ENCODE measurements around the gene DVL3. TPM values are rescaled to one million over a fixed set of nuclear protein-coding genes. Genes with fewer than 3 reads are reported as not detected.
A peak's percentile ranks its signal among the peaks of the same experiment; 100 is the strongest.

The DVL3 gene
- total RNA-seq, 2 experiments from 2014 or later: 38.5 to 65.6 TPM

GRCh38 chr3:184126006-184126405 is 29.2 kb upstream of the DVL3 start:
- no TSS peak for BruUV-seq (replicated peaks)
- intact Hi-C loops (cut with micrococcal nuclease; ENCODE audit: unreplicated experiment): no loop called here
- no peak overlapping the region for H3K4me3 ChIP-seq (ENCODE audit: low read depth, low read length, poor library complexity, severe bottlenecking)
- ChIA-PET POLR2A (interaction anchor here (1.1 kb wide), 1 partner anchor 270 kb away, joined by 3 read pairs; no protein-coding TSS in a partner anchor), CTCF (ENCODE audit: unreplicated experiment) (no interaction called here)
- no peaks in the 10 kb centered on the region for H3K4me1 ChIP-seq (ENCODE audit: insufficient read depth, low read length, poor library complexity, severe bottlenecking)
- no peaks in the 10 kb centered on the region for H3K79me2 ChIP-seq (ENCODE audit: insufficient read depth, low read depth, low read length)
- no peak for DNase-seq (ENCODE audit: low spot score)
- no peak for TF ChIP-seq EZH2phosphoT487 (IDR thresholded peaks at IDR 0.05; ENCODE audit: borderline replicate concordance, low read depth, low read length)
- no peak for TF ChIP-seq CTCF (conservative IDR thresholded peaks at IDR 0.05; ENCODE audit: low read length)
- H3K36me3 ChIP-seq (ENCODE audit: insufficient read depth, low read length): no peaks in the 10 kb centered on the region
- no peak overlapping the region for H3K27ac ChIP-seq (ENCODE audit: low read depth, low read length, poor library complexity, severe bottlenecking)
- no peaks in the 10 kb centered on the region for H3K9me3 ChIP-seq (ENCODE audit: low read length)
- H3K4me2 ChIP-seq (ENCODE audit: low read length): no peak overlapping the region
- H4K20me1 ChIP-seq (ENCODE audit: insufficient read depth, low read length): no peaks in the 10 kb centered on the region
- H3K9me2 ChIP-seq (ENCODE audit: insufficient read depth, low read length): no peaks in the 10 kb centered on the region
- no peak overlapping the region for H2AFZ ChIP-seq (ENCODE audit: low read length)

- intact Hi-C loops (cut with micrococcal nuclease; ENCODE audit: unreplicated experiment): no loop called here
- Histone ChIP-seq H4K20me1 (ENCODE audit: insufficient read depth, low read length) (no peaks in the 10 kb centered on the region), H2AFZ (ENCODE audit: low read length) (no peak overlapping the region), H3K79me2 (ENCODE audit: insufficient read depth, low read depth, low read length) (no peaks in the 10 kb centered on the region), H3K4me3 (ENCODE audit: low read depth, low read length, poor library complexity, severe bottlenecking) (no peak overlapping the region), H3K9me2 (ENCODE audit: insufficient read depth, low read length) (no peaks in the 10 kb centered on the region), H3K4me2 (ENCODE audit: low read length) (no peak overlapping the region), H3K9me3 (ENCODE audit: low read length) (no peaks in the 10 kb centered on the region), H3K4me1 (ENCODE audit: insufficient read depth, low read length, poor library complexity, severe bottlenecking) (peaks cover 7% of the 10 kb centered on the region), H3K27ac (ENCODE audit: low read depth, low read length, poor library complexity, severe bottlenecking) (no peak overlapping the region), H3K36me3 (ENCODE audit: insufficient read depth, low read length) (no peaks in the 10 kb centered on the region)
- peak; percentile 49 for DNase-seq (ENCODE audit: low spot score)
- CTCF ChIA-PET (ENCODE audit: unreplicated experiment): no interaction called here
- POLR2A ChIA-PET: no interaction called here
- no peak for TF ChIP-seq EZH2phosphoT487 (IDR thresholded peaks at IDR 0.05; ENCODE audit: borderline replicate concordance, low read depth, low read length)
- peak; percentile 78 for TF ChIP-seq CTCF (conservative IDR thresholded peaks at IDR 0.05; ENCODE audit: low read length)
- no TSS peak for BruUV-seq (replicated peaks)
These were observed 26.2 kb upstream of the DVL3 start for GRCh38 chr3:184129012-184129411.

GRCh38 chr3:184132945-184133344 is 22.2 kb upstream of the DVL3 start:
- H3K27ac ChIP-seq (ENCODE audit: low read depth, low read length, poor library complexity, severe bottlenecking): no peak overlapping the region
- peaks cover 10% of the 10 kb centered on the region for H3K36me3 ChIP-seq (ENCODE audit: insufficient read depth, low read length)
- no peak overlapping the region for H3K4me3 ChIP-seq (ENCODE audit: low read depth, low read length, poor library complexity, severe bottlenecking)
- peaks cover 36% of the 10 kb centered on the region for H3K79me2 ChIP-seq (ENCODE audit: insufficient read depth, low read depth, low read length)
- no peaks in the 10 kb centered on the region for H3K9me2 ChIP-seq (ENCODE audit: insufficient read depth, low read length)
- no peak for TF ChIP-seq EZH2phosphoT487 (IDR thresholded peaks at IDR 0.05; ENCODE audit: borderline replicate concordance, low read depth, low read length)
- no peak for TF ChIP-seq CTCF (conservative IDR thresholded peaks at IDR 0.05; ENCODE audit: low read length)
- no peak overlapping the region for H2AFZ ChIP-seq (ENCODE audit: low read length)
- no peak for DNase-seq (ENCODE audit: low spot score)
- H3K4me1 ChIP-seq (ENCODE audit: insufficient read depth, low read length, poor library complexity, severe bottlenecking): peaks cover 20% of the 10 kb centered on the region
- no peaks in the 10 kb centered on the region for H4K20me1 ChIP-seq (ENCODE audit: insufficient read depth, low read length)
- BruUV-seq (replicated peaks): no TSS peak
- H3K4me2 ChIP-seq (ENCODE audit: low read length): peak overlapping the region; percentile 97
- intact Hi-C loops (cut with micrococcal nuclease; ENCODE audit: unreplicated experiment): no loop called here
- no peaks in the 10 kb centered on the region for H3K9me3 ChIP-seq (ENCODE audit: low read length)
- CTCF ChIA-PET (ENCODE audit: unreplicated experiment): no interaction called here
- POLR2A ChIA-PET: interaction anchor here (0.5 to 1.2 kb wide), 3 partner anchors 90 to 184 kb away, joined by 3 to 4 read pairs (median 3); no protein-coding TSS in a partner anchor

Measured in OCI-LY7 (cell line).